Smooth muscle cell (in vitro differentiated cells): Measurements from ENCODE around the gene IDH2. TPM values are rescaled to one million over a fixed set of nuclear protein-coding genes. Genes with fewer than 3 reads are reported as not detected.

Experiments
- DNase-seq: peaks from one replicate; lab custom pipeline; 2025; ENCODE audit not compliant: unreplicated experiment; lab: John Stamatoyannopoulos, UW
- H2AFZ ChIP-seq: fragments of 200-600 bp; sonication (generic); 2 replicates; pipeline ENCODE4 v1.6.0; 2016; ENCODE audit warnings: antibody characterized with exemption, low read depth, mild to moderate bottlenecking
- H3F3A ChIP-seq: fragments of 200-600 bp; sonication (generic); 2 replicates; pipeline ENCODE4 v1.6.0; 2017; ENCODE audit warnings: antibody characterized with exemption, low read depth
- H3K27ac ChIP-seq: fragments of 200-600 bp; sonication (generic); 2 replicates; pipeline ENCODE4 v1.5.1; 2016; ENCODE audit warnings: low read depth, mild to moderate bottlenecking
- H3K27me3 ChIP-seq: fragments of 200-600 bp; sonication (generic); 2 replicates; pipeline ENCODE4 v1.6.1; 2016; ENCODE audit warnings: low read depth, mild to moderate bottlenecking
- H3K36me3 ChIP-seq: fragments of 200-600 bp; sonication (generic); 2 replicates; pipeline ENCODE4 v1.5.1; 2016; ENCODE audit warnings: low read depth
- H3K4me1 ChIP-seq: fragments of 200-600 bp; sonication (generic); 2 replicates; pipeline ENCODE4 v1.5.1; 2016; ENCODE audit warnings: low read depth
- H3K4me2 ChIP-seq: fragments of 200-600 bp; sonication (generic); 2 replicates; pipeline ENCODE4 v1.6.0; 2016; ENCODE audit warnings: mild to moderate bottlenecking
- H3K4me3 ChIP-seq: fragments of 200-600 bp; sonication (generic); 2 replicates; pipeline ENCODE4 v1.5.1; 2016; ENCODE audit warnings: mild to moderate bottlenecking
- H3K79me2 ChIP-seq: fragments of 200-600 bp; sonication (generic); 2 replicates; pipeline ENCODE4 v1.6.0; 2016; ENCODE audit warnings: low read depth, mild to moderate bottlenecking
- H3K9ac ChIP-seq: fragments of 200-600 bp; sonication (generic); 2 replicates; pipeline ENCODE4 v1.6.0; 2016; ENCODE audit warnings: low read depth
- H3K9me3 ChIP-seq: fragments of 200-600 bp; sonication (generic); replicated peaks from 2 replicates; pipeline ENCODE4 v1.5.1; 2016; ENCODE audit warnings: low read depth
- H4K20me1 ChIP-seq: fragments of 200-600 bp; sonication (generic); 2 replicates; pipeline ENCODE4 v1.6.0; 2016; ENCODE audit warnings: low read depth
- CTCF ChIP-seq: fragments of 200-600 bp; sonication (generic); IDR thresholded peaks from 2 replicates; pipeline ENCODE4 v1.5.1; 2017; ENCODE audit warnings: borderline replicate concordance, mild to moderate bottlenecking, antibody characterized with exemption; ENCODE audit not compliant: insufficient read depth, poor library complexity, severe bottlenecking
- WGBS: methylation state at CpG from one replicate; pipeline ENCODE4 v1.1.7; 2016; ENCODE audit warnings: low lambda C conversion rate; 5-methylcytosine and 5-hydroxymethylcytosine counted together
- polyA plus RNA-seq: library from polyadenylated mRNA; unstranded; fragments of >200 nt; fragmentation: Nextera tagmentation; extraction: Ambion mirVana; gene quantifications from 2 replicates; pipeline ENCODE4 v1.2.1, GENCODE V29; 2016
- total RNA-seq: library from RNA; depleted of rRNA; stranded (reverse); fragments of >200 nt; gene quantifications from 2 replicates; pipeline ENCODE4 v1.2.3, GENCODE V29; 2014

IDH2 gene
- total and polyA plus RNA-seq, 2 experiments from 2014 or later: 67.9 to 278 TPM

DNA sequence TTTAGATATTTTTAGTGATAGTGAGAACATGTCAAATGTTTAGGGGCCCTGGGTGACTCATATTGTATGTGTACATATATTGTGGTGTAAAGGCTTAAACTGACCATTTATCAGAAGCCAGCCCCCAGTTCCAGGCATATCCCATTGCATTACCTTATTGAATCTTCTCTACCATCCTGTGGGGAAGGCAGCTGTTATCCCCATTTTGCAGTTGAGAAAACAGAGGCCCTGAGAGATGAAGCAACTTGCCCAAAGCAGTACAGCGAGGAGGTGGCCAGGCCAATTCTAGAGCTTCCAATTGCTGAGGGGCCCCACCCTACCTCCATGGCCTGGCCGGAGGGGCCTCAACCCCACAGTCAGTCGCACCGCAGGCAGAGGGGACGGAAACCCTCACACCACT is 53.2 kb downstream of the IDH2 start:
- no peak for DNase-seq
- Histone ChIP-seq H3K9me3 (no peaks in the 10 kb centered on the region), H3K27ac (no peak overlapping the region), H3K4me2 (no peak overlapping the region), H3K79me2 (peaks cover 13% of the 10 kb centered on the region), H3K9ac (no peak overlapping the region), H3F3A (no peaks in the 10 kb centered on the region), H2AFZ (no peak overlapping the region), H3K27me3 (no peaks in the 10 kb centered on the region), H3K36me3 (no peaks in the 10 kb centered on the region), H4K20me1 (peaks cover 62% of the 10 kb centered on the region), H3K4me3 (no peak overlapping the region), H3K4me1 (peaks cover 6% of the 10 kb centered on the region)
- WGBS: 99% methylated on average over 5 of the region's 5 CpGs
- TF ChIP-seq CTCF: no peak

GRCh38 chr15:90047956-90048575 is 54.2 kb downstream of the IDH2 start:
- H3K36me3 ChIP-seq: no peaks in the 10 kb centered on the region
- H3F3A ChIP-seq: no peaks in the 10 kb centered on the region
- no peak for DNase-seq
- WGBS: 85% methylated on average over 9 of the region's 9 CpGs
- no peaks in the 10 kb centered on the region for H3K9me3 ChIP-seq
- H3K27me3 ChIP-seq: no peaks in the 10 kb centered on the region
- peaks cover 13% of the 10 kb centered on the region for H3K79me2 ChIP-seq
- no peak overlapping the region for H3K4me3 ChIP-seq
- H3K9ac ChIP-seq: no peak overlapping the region
- H4K20me1 ChIP-seq: peaks cover 59% of the 10 kb centered on the region
- H3K27ac ChIP-seq: no peak overlapping the region
- no peak for TF ChIP-seq CTCF
- peaks cover 10% of the 10 kb centered on the region for H3K4me1 ChIP-seq
- H2AFZ ChIP-seq: no peak overlapping the region
- H3K4me2 ChIP-seq: no peak overlapping the region

DNA sequence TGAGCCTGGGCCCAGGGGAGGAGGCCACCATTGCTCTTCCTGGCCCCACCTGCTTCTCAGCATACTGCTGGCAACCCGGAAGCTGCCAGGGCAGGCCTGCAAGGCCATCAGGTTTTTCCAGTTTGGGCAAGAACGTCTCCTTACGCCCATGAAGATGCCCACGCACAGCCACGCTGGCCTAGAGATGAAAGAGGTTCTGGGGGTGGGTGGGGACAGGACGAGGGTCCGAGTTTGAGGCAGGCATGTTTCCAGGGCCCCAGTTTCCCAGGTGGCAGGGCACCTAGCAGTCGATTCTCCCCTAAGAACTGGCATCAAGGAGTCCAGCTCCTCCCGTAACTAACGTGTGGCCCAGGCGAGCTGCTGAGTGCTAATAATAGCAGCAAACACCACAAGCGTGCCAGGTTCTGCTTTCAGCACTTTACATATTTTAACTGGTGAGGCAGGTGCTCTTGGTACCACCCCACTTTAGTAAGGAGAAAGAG is 55.3 kb downstream of the IDH2 start:
- Histone ChIP-seq H3F3A (no peaks in the 10 kb centered on the region), H3K79me2 (peaks cover 16% of the 10 kb centered on the region), H3K27ac (no peak overlapping the region), H3K4me3 (no peak overlapping the region), H3K27me3 (no peaks in the 10 kb centered on the region), H3K36me3 (no peaks in the 10 kb centered on the region), H3K4me1 (peaks cover 11% of the 10 kb centered on the region), H3K9me3 (no peaks in the 10 kb centered on the region), H3K9ac (no peak overlapping the region), H2AFZ (no peak overlapping the region), H3K4me2 (no peak overlapping the region), H4K20me1 (peaks cover 59% of the 10 kb centered on the region)
- WGBS: 87% methylated on average over 12 of the region's 12 CpGs
- no peak for DNase-seq
- no peak for TF ChIP-seq CTCF

DNA sequence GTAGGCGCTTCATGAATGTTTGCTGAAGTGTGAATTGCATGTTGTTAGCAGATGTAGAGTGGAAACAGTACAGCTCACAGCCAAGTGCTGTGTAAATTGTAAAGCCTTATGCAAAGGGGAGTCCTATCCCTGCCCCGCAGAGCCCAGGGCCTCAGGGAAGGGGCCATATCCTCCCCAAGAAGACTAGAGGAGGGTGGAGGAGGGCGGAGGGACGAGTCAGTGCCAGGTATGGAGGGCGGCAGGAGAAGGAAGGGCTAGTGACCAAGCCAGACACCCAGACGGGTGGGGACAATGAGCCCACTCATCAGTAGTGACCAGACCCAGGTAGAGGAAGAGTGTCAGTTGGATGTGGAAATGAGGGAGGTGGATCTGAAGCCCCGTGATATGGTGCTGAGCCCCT is 56.0 kb downstream of the IDH2 start:
- Histone ChIP-seq H3K4me2 (no peak overlapping the region), H2AFZ (no peak overlapping the region)

More for the DNA sequence above, 56.0 kb downstream of the IDH2 start:
- no peak for TF ChIP-seq CTCF
- no peak for DNase-seq
- H3K27ac ChIP-seq: no peak overlapping the region
- no peaks in the 10 kb centered on the region for H3K27me3 ChIP-seq
- H3K9me3 ChIP-seq: no peaks in the 10 kb centered on the region
- no peak overlapping the region for H3K9ac ChIP-seq
- WGBS: 88% methylated on average over 7 of the region's 7 CpGs
- no peaks in the 10 kb centered on the region for H3K36me3 ChIP-seq
- H3K4me3 ChIP-seq: no peak overlapping the region
- H3K4me1 ChIP-seq: peaks cover 15% of the 10 kb centered on the region
- H3K79me2 ChIP-seq: peaks cover 20% of the 10 kb centered on the region
- H3F3A ChIP-seq: no peaks in the 10 kb centered on the region
- H4K20me1 ChIP-seq: peaks cover 59% of the 10 kb centered on the region
